ENCODE results near the gene BTG1. TPM values are rescaled to one million over a fixed set of nuclear protein-coding genes. Genes with fewer than 3 reads are reported as not detected.

BTG1 gene
- total RNA-seq, 1 experiment from 2014 or later, result 32.7 TPM

GRCh38 chr12:92128612-92129011 lies 17.0 kb downstream of the BTG1 start:
- no peaks in the 10 kb centered on the region for H3K9me3 ChIP-seq (ENCODE audit: control insufficient read depth, low read depth, low read length)
- WGBS (ENCODE audit: extremely low coverage, insufficient read length, low lambda C conversion rate), result no CpG with 5 or more reads among the region's 1 CpG
- Mint-ChIP-seq H3K9me3 (peaks cover 3 to 6% of the 10 kb centered on the region in 2 experiments; a peak in 2 of 5 replicates), H3K4me1 (peaks cover 25 to 40% of the 10 kb centered on the region in 2 experiments), H3K27me3 (ENCODE audit: low read depth) (no peaks in the 10 kb centered on the region), H3K36me3 (ENCODE audit: insufficient read depth in 1 of 3, low read depth in 3 of 3) (peaks cover 7 to 35% (median 23%) of the 10 kb centered on the region in 3 experiments; a peak in 6 of 7 replicates), H3K27ac (no peak overlapping the region), H3K4me3 (no peak overlapping the region)
- H3K23me2 ChIP-seq (ENCODE audit: insufficient read length, low read depth, low read length, poor library complexity, severe bottlenecking), result no peaks in the 10 kb centered on the region
- H2BK20ac ChIP-seq (ENCODE audit: low read depth, low read length, poor library complexity, severe bottlenecking), result no peak overlapping the region
- no peaks in the 10 kb centered on the region for H3K4me1 ChIP-seq (ENCODE audit: insufficient read depth, low read length)
- H4K5ac ChIP-seq (ENCODE audit: insufficient read length, low read depth, low read length), result no peak overlapping the region
- H3K27ac ChIP-seq (ENCODE audit: insufficient read length, low read depth, low read length), result no peak overlapping the region
- H3T11ph ChIP-seq (ENCODE audit: low read length), result no peak overlapping the region
- no peak overlapping the region for H4K8ac ChIP-seq (replicated peaks; ENCODE audit: insufficient read length, low read depth, low read length)
- H2AFZ ChIP-seq (ENCODE audit: low read length), result no peak overlapping the region
- no peak overlapping the region for H2BK120ac ChIP-seq (ENCODE audit: low read depth, low read length, poor library complexity, severe bottlenecking)
- H4K20me1 ChIP-seq (ENCODE audit: control insufficient read depth, insufficient read depth, insufficient read length), result no peaks in the 10 kb centered on the region
- H3K56ac ChIP-seq (ENCODE audit: insufficient read length, low read depth, low read length), result no peak overlapping the region
- H3K79me2 ChIP-seq (ENCODE audit: insufficient read depth, low read length), result peaks cover 5% of the 10 kb centered on the region; the same call in 1 of the 2 replicates
- no peak overlapping the region for H2BK5ac ChIP-seq (ENCODE audit: insufficient read length, low read length)
- no peak overlapping the region for H2BK12ac ChIP-seq (ENCODE audit: insufficient read length, low read depth, low read length)
- H3K79me1 ChIP-seq (ENCODE audit: insufficient read depth, low read depth, low read length, poor library complexity, severe bottlenecking), result peaks cover 4% of the 10 kb centered on the region
- H2BK15ac ChIP-seq (ENCODE audit: low read depth, low read length), result no peak overlapping the region
- H3K14ac ChIP-seq (ENCODE audit: insufficient read depth, low read length), result no peak overlapping the region
- H3K18ac ChIP-seq (ENCODE audit: insufficient read length, low read depth, low read length), result no peak overlapping the region
- H3K4me2 ChIP-seq (ENCODE audit: insufficient read depth, insufficient read length, low read length), result no peak overlapping the region
- no peak overlapping the region for H3K4ac ChIP-seq (ENCODE audit: low read depth, low read length)
- no peak for TF ChIP-seq CTCF (conservative IDR thresholded peaks at IDR 0.05)
- H3K27me3 ChIP-seq (ENCODE audit: insufficient read depth, low read length), result no peaks in the 10 kb centered on the region
- H3K9ac ChIP-seq (ENCODE audit: extremely low read depth, insufficient read length, low read length), result no peak overlapping the region
- H3K23ac ChIP-seq (ENCODE audit: insufficient read length, low read depth, low read length), result no peak overlapping the region
- H2AK5ac ChIP-seq (ENCODE audit: insufficient read length, low read length), result no peak overlapping the region
- no peak for DNase-seq
- no peak overlapping the region for H4K91ac ChIP-seq (ENCODE audit: insufficient read length, low read depth, low read length)
